GM21576 (cell line): ENCODE results near the gene WDR49.
"Not testable (repeated sequence)": the region's sequence is repeated elsewhere in the genome, so short reads cannot be mapped to it uniquely, and the experiment has no call there.

Experiments used
- ATAC-seq: cut with Tn5 transposase; IDR thresholded peaks from one replicate; pipeline ENCODE4 v1.9.1; 2021; ENCODE audit warnings: mild to moderate bottlenecking, moderate library complexity; ENCODE audit not compliant: unreplicated experiment

The WDR49 gene

GRCh38 chr3:167615030-167615429 lies 38.7 kb downstream of the WDR49 start:
- no peak for ATAC-seq

- ATAC-seq, result not testable (repeated sequence)
These were observed 39.5 kb downstream of the WDR49 start for GRCh38 chr3:167614196-167614595.

GRCh38 chr3:167611718-167612117 lies 42.0 kb downstream of the WDR49 start:
- ATAC-seq, result no peak

- no peak for ATAC-seq
These were observed 44.6 kb downstream of the WDR49 start for GRCh38 chr3:167609156-167609555.

- no peak for ATAC-seq
These were observed 46.9 kb downstream of the WDR49 start for GRCh38 chr3:167606836-167607235.

- no peak for ATAC-seq
These were observed 47.9 kb downstream of the WDR49 start for GRCh38 chr3:167605871-167606270.

GRCh38 chr3:167602041-167602440 lies 51.7 kb downstream of the WDR49 start:
- no peak for ATAC-seq

- no peak for ATAC-seq
These were observed 66.1 kb downstream of the WDR49 start for GRCh38 chr3:167587651-167588050.

GRCh38 chr3:167575000-167575600 lies 78.6 kb downstream of the WDR49 start:
- ATAC-seq, result no peak

GRCh38 chr3:167572991-167573390 lies 80.8 kb downstream of the WDR49 start:
- ATAC-seq, result no peak

GRCh38 chr3:167568634-167569033 lies 85.1 kb downstream of the WDR49 start:
- no peak for ATAC-seq

GRCh38 chr3:167565489-167565888 lies 88.3 kb downstream of the WDR49 start:
- no peak for ATAC-seq

GRCh38 chr3:167564612-167565011 lies 89.1 kb downstream of the WDR49 start:
- no peak for ATAC-seq

- ATAC-seq, result no peak
These were observed 93.8 kb downstream of the WDR49 start for GRCh38 chr3:167559924-167560323.

- no peak for ATAC-seq
These were observed 98.8 kb downstream of the WDR49 start for GRCh38 chr3:167554898-167555297.

GRCh38 chr3:167538081-167538480 lies 115.7 kb downstream of the WDR49 start:
- ATAC-seq, result no peak

GRCh38 chr3:167521006-167521355 lies 132.8 kb downstream of the WDR49 start:
- ATAC-seq, result no peak

- ATAC-seq, result no peak
These were observed 133.3 kb downstream of the WDR49 start for GRCh38 chr3:167520266-167521005.

- no peak for ATAC-seq
These were observed 145.8 kb downstream of the WDR49 start for GRCh38 chr3:167507954-167508353.

- ATAC-seq, result no peak
These were observed 151.3 kb downstream of the WDR49 start for GRCh38 chr3:167502401-167502800.

- no peak for ATAC-seq
These were observed 151.8 kb downstream of the WDR49 start for GRCh38 chr3:167501941-167502340.

GRCh38 chr3:167497903-167498302 lies 155.8 kb downstream of the WDR49 start:
- no peak for ATAC-seq

- ATAC-seq, result peak; percentile 54
These were observed 160.5 kb downstream of the WDR49 start for GRCh38 chr3:167493244-167493643.
